ENCODE results near the gene PDLIM3.

GRCh38 chr4:185512516-185512915, 22.8 kb downstream of the PDLIM3 start:
- no peak for TF ChIP-seq ZNF76 (CRISPR knock-in tag; IDR thresholded peaks at IDR 0.05; ENCODE audit: borderline replicate concordance)
- no peak for TF ChIP-seq RNF2 (IDR thresholded peaks at IDR 0.05)
- TF ChIP-seq TFE3 (CRISPR knock-in tag; IDR thresholded peaks at IDR 0.05), result no peak
- TF ChIP-seq CTCF (IDR thresholded peaks at IDR 0.05 in 2 of 3, conservative IDR thresholded peaks at IDR 0.05 in 1 of 3; ENCODE audit: insufficient read depth in 2 of 3, low read depth in 1 of 3, low read length in 3 of 3), result no peak
- no peak for TF ChIP-seq KLF16 (IDR thresholded peaks at IDR 0.05)
- TF ChIP-seq CBX3 (IDR thresholded peaks at IDR 0.05; ENCODE audit: borderline replicate concordance in 1 of 2, low read length in 2 of 2), result no peak
- no peak for TF ChIP-seq POLR2AphosphoS5 (IDR thresholded peaks at IDR 0.05; ENCODE audit: control insufficient read depth, insufficient read depth, low read depth, low read length)
- TF ChIP-seq GABPB1 (CRISPR knock-in tag; IDR thresholded peaks at IDR 0.05), result no peak
- no peak for TF ChIP-seq ZNF274 (IDR thresholded peaks at IDR 0.05; ENCODE audit: borderline replicate concordance, low read depth, low read length)
- TF ChIP-seq MAFK (IDR thresholded peaks at IDR 0.05; ENCODE audit: low read length), result no peak
- no peak for TF ChIP-seq E2F5 (CRISPR knock-in tag; IDR thresholded peaks at IDR 0.05)
- no peak for TF ChIP-seq ZNF146 (CRISPR knock-in tag; IDR thresholded peaks at IDR 0.05; ENCODE audit: unreplicated experiment)
- no peak for TF ChIP-seq MAX (CRISPR knock-in tag; IDR thresholded peaks at IDR 0.05)

Measured in K562 (cell line).